HEK293 (cell line): Measurements from ENCODE around the gene ZNF507.

Experiments
- CTCF ChIP-seq: fragments of 450-650 bp; formaldehyde crosslinking; IDR thresholded peaks from 2 replicates; pipeline ENCODE4 v1.5.1; 2016; ENCODE audit warnings: missing biosample characterization, missing genetic modification characterization
- INSM2 ChIP-seq: fragments of 450-650 bp; formaldehyde crosslinking; IDR thresholded peaks from 2 replicates; pipeline ENCODE4 v1.5.1; 2016; ENCODE audit warnings: missing biosample characterization, missing genetic modification characterization
- PRDM10 ChIP-seq: fragments of 450-650 bp; formaldehyde crosslinking; IDR thresholded peaks from 2 replicates; pipeline ENCODE4 v1.5.1; 2016; ENCODE audit warnings: missing biosample characterization, missing genetic modification characterization
- RBAK ChIP-seq: fragments of 450-650 bp; formaldehyde crosslinking; IDR thresholded peaks from 2 replicates; pipeline ENCODE4 v1.5.1; 2016; ENCODE audit warnings: missing biosample characterization, missing genetic modification characterization
- ZBTB49 ChIP-seq: fragments of 450-650 bp; formaldehyde crosslinking; IDR thresholded peaks from 2 replicates; pipeline ENCODE4 v1.5.1; 2016; ENCODE audit warnings: missing biosample characterization, missing genetic modification characterization, low read depth
- ZBTB7A ChIP-seq: fragments of 450-650 bp; formaldehyde crosslinking; IDR thresholded peaks from 2 replicates; pipeline ENCODE4 v1.5.1; 2016; ENCODE audit warnings: low read depth, missing biosample characterization, missing genetic modification characterization
- ZNF114 ChIP-seq: fragments of 450-650 bp; formaldehyde crosslinking; IDR thresholded peaks from 2 replicates; pipeline ENCODE4 v1.5.0; 2017; ENCODE audit warnings: missing biosample characterization, missing genetic modification characterization
- ZNF121 ChIP-seq: fragments of 450-650 bp; formaldehyde crosslinking; IDR thresholded peaks from 2 replicates; pipeline ENCODE4 v1.5.1; 2016; ENCODE audit warnings: missing biosample characterization, missing genetic modification characterization
- ZNF18 ChIP-seq: fragments of 450-650 bp; formaldehyde crosslinking; IDR thresholded peaks from 2 replicates; pipeline ENCODE4 v1.5.1; 2016; ENCODE audit warnings: missing biosample characterization, missing genetic modification characterization
- ZNF239 ChIP-seq: fragments of 450-650 bp; formaldehyde crosslinking; IDR thresholded peaks from 2 replicates; pipeline ENCODE4 v1.5.1; 2016; ENCODE audit warnings: missing biosample characterization, missing genetic modification characterization
- ZNF274 ChIP-seq, 2 experiments: fragments of 200-500 bp in 1 of 2; fragments of 450-650 bp in 1 of 2; sonication (Bioruptor generic) in 1 of 2; formaldehyde crosslinking in 1 of 2; IDR thresholded peaks; 2 replicates each; pipeline versions ENCODE4 v1.5.1 to v1.6.1; 2014 to 2016; ENCODE audit warnings: borderline replicate concordance in 1 of 2, inconsistent platforms in 1 of 2, low read length in 1 of 2, missing biosample characterization in 1 of 2, missing genetic modification characterization in 1 of 2
- ZNF426 ChIP-seq: fragments of 450-650 bp; formaldehyde crosslinking; IDR thresholded peaks from 2 replicates; pipeline ENCODE4 v1.5.1; 2017; ENCODE audit warnings: missing biosample characterization, missing genetic modification characterization, mild to moderate bottlenecking, inconsistent platforms, moderate library complexity

GRCh38 chr19:32358321-32358720, 12.9 kb downstream of the ZNF507 start:
- TF ChIP-seq ZNF274 (IDR thresholded peaks at IDR 0.05; ENCODE audit: low read length) (no peak), ZNF274 (tag by site-specific recombination; IDR thresholded peaks at IDR 0.05; ENCODE audit: borderline replicate concordance) (no peak), ZBTB7A (tag by site-specific recombination) (no peak), INSM2 (tag by site-specific recombination) (no peak), CTCF (tag by site-specific recombination) (no peak), ZNF239 (tag by site-specific recombination) (no peak), ZNF18 (no peak), ZNF121 (tag by site-specific recombination) (no peak), PRDM10 (tag by site-specific recombination) (no peak), RBAK (no peak), ZBTB49 (tag by site-specific recombination) (no peak), ZNF114 (tag by site-specific recombination) (no peak), ZNF426 (tag by site-specific recombination) (no peak)
